Ascending aorta (tissue), 2 donors: ENCODE measurements around the gene TAB2. TPM values are rescaled to one million over a fixed set of nuclear protein-coding genes. Genes with fewer than 3 reads are reported as not detected.

Source experiments
- DNase-seq, 2 donors: peaks; one replicate each; pipeline ENCODE4 v3.0.0-alpha.2; 2019; ENCODE audit warnings: low spot score in 2 of 2
- H3K27ac ChIP-seq, 2 donors: fragments of 200-600 bp; sonication (generic); one replicate each; pipeline ENCODE4 v1.5.1; 2016 to 2017; ENCODE audit warnings: mild to moderate bottlenecking in 1 of 2
- H3K27me3 ChIP-seq: fragments of 200-600 bp; sonication (generic); one replicate; pipeline ENCODE4 v1.5.1; 2017
- H3K36me3 ChIP-seq, 2 donors: fragments of 200-600 bp; sonication (generic); one replicate each; pipeline ENCODE4 v1.5.1; 2016
- H3K4me1 ChIP-seq, 2 donors: fragments of 200-600 bp; sonication (generic); one replicate each; pipeline ENCODE4 v1.5.1; 2016 to 2017; ENCODE audit warnings: mild to moderate bottlenecking in 1 of 2
- H3K4me3 ChIP-seq, 2 donors: fragments of 200-600 bp; sonication (generic); one replicate each; pipeline ENCODE4 v1.5.1; 2016 to 2017; ENCODE audit warnings: mild to moderate bottlenecking in 1 of 2
- H3K9me3 ChIP-seq, 2 donors: fragments of 200-600 bp; sonication (generic); one replicate each; pipeline ENCODE4 v1.5.1; 2016
- CTCF ChIP-seq, 3 experiments: fragments of 200-600 bp in 2 of 3; fragments of 450-650 bp in 1 of 3; sonication (generic) in 2 of 3; IDR thresholded peaks; one replicate each; pipeline ENCODE4 v1.5.1; 2016 to 2019; ENCODE audit warnings: antibody characterized with exemption in 3 of 3, mild to moderate bottlenecking in 1 of 3, moderate library complexity in 1 of 3
- intact Hi-C: fragments of 100-400 bp; cut with DNase I; formaldehyde crosslinking; loops from one replicate; pipeline ENCODE4 v1.15.1; 2023
- total RNA-seq: library from RNA; depleted of rRNA; stranded (reverse); fragments of >200 nt; gene quantifications from one replicate; pipeline ENCODE4 v1.1.0, GENCODE V29; 2016

Gene TAB2
- total RNA-seq, 1 donor from 2014 or later, result 55.2 TPM

GRCh38 chr6:149423964-149424440, 106.5 kb downstream of the TAB2 start:
- H3K4me3 ChIP-seq, result peak overlapping the region; percentile 23 to 49
- H3K27ac ChIP-seq, result peak overlapping the region in 1 of 2 donors; percentile 50

GRCh38 chr6:149425224-149425623, 107.7 kb downstream of the TAB2 start:
- H3K27me3 ChIP-seq, result no peaks in the 10 kb centered on the region
- no peaks in the 10 kb centered on the region for H3K36me3 ChIP-seq
- H3K27ac ChIP-seq, result no peak overlapping the region
- H3K4me3 ChIP-seq, result no peak overlapping the region
- TF ChIP-seq CTCF (IDR thresholded peaks at IDR 0.05), result no peak
- intact Hi-C loops, result no loop called here
- H3K4me1 ChIP-seq, result peaks cover 4 to 5% of the 10 kb centered on the region in 2 donors
- DNase-seq, result no peak
- no peaks in the 10 kb centered on the region for H3K9me3 ChIP-seq

More at GRCh38 chr6:149423964-149424440, 106.5 kb downstream of the TAB2 start:
- Histone ChIP-seq H3K36me3 (no peaks in the 10 kb centered on the region), H3K4me1 (peaks cover 4 to 5% of the 10 kb centered on the region in 2 donors), H3K9me3 (no peaks in the 10 kb centered on the region), H3K27me3 (no peaks in the 10 kb centered on the region)
- DNase-seq, result no peak
- intact Hi-C loops, result no loop called here
- no peak for TF ChIP-seq CTCF (IDR thresholded peaks at IDR 0.05)

GRCh38 chr6:149425754-149426153, 108.2 kb downstream of the TAB2 start:
- no peak for TF ChIP-seq CTCF (IDR thresholded peaks at IDR 0.05)
- Histone ChIP-seq H3K9me3 (no peaks in the 10 kb centered on the region), H3K27ac (no peak overlapping the region), H3K36me3 (no peaks in the 10 kb centered on the region), H3K4me3 (no peak overlapping the region), H3K27me3 (no peaks in the 10 kb centered on the region), H3K4me1 (peaks cover 4 to 5% of the 10 kb centered on the region in 2 donors)
- intact Hi-C loops, result no loop called here
- no peak for DNase-seq

GRCh38 chr6:149428606-149429005, 111.1 kb downstream of the TAB2 start:
- H3K27me3 ChIP-seq, result no peaks in the 10 kb centered on the region
- no peak overlapping the region for H3K4me3 ChIP-seq
- H3K27ac ChIP-seq, result no peak overlapping the region
- H3K4me1 ChIP-seq, result peaks cover 5 to 8% of the 10 kb centered on the region in 2 donors
- no peak for TF ChIP-seq CTCF (IDR thresholded peaks at IDR 0.05)
- no peaks in the 10 kb centered on the region for H3K9me3 ChIP-seq
- DNase-seq, result no peak
- no peaks in the 10 kb centered on the region for H3K36me3 ChIP-seq
- intact Hi-C loops, result no loop called here

GRCh38 chr6:149429427-149430360, 112.2 kb downstream of the TAB2 start:
- H3K4me3 ChIP-seq, result no peak overlapping the region

More at GRCh38 chr6:149429427-149430360, 112.2 kb downstream of the TAB2 start:
- Histone ChIP-seq H3K4me1 (peaks cover 0 to 4% of the 10 kb centered on the region in 2 donors), H3K36me3 (no peaks in the 10 kb centered on the region), H3K27me3 (no peaks in the 10 kb centered on the region), H3K9me3 (no peaks in the 10 kb centered on the region), H3K27ac (no peak overlapping the region)
- DNase-seq, result no peak
- no peak for TF ChIP-seq CTCF (IDR thresholded peaks at IDR 0.05)
- intact Hi-C loops, result loop anchor here (5.0 kb wide), 1 partner anchor 852 kb away; no protein-coding TSS in a partner anchor
